Left lung (tissue), 10 donors: ENCODE data around the gene CBLL2. TPM values are rescaled to one million over a fixed set of nuclear protein-coding genes. Genes with fewer than 3 reads are reported as not detected.

ENCODE experiments used
- ATAC-seq: fragments of 200-7000 bp; cut with Tn5 transposase; one replicate; pipeline ENCODE4 v1.9.1; 2020; ENCODE audit warnings: moderate library complexity
- DNase-seq, 4 donors: peaks; one replicate each; pipeline ENCODE4 v3.0.0-alpha.2; 2013 to 2020
- H3K27ac ChIP-seq, 2 donors: fragments of 200-600 bp; sonication (generic) in 1 of 2; one replicate each; pipeline versions ENCODE4 v1.5.0 to v1.8.0; 2020 to 2021
- H3K27me3 ChIP-seq, 2 donors: fragments of 200-600 bp; sonication (generic) in 1 of 2; one replicate each; pipeline versions ENCODE4 v1.5.0 to v1.8.0; 2020 to 2021
- H3K36me3 ChIP-seq, 2 donors: fragments of 200-600 bp; sonication (generic) in 1 of 2; one replicate each; pipeline versions ENCODE4 v1.5.0 to v1.8.0; 2020 to 2021
- H3K4me1 ChIP-seq, 2 donors: fragments of 200-600 bp; one replicate each; pipeline ENCODE4 v1.8.0; 2021
- H3K4me3 ChIP-seq, 2 donors: fragments of 200-600 bp; sonication (generic) in 1 of 2; one replicate each; pipeline versions ENCODE4 v1.5.0 to v1.8.0; 2020 to 2021; ENCODE audit warnings: mild to moderate bottlenecking in 1 of 2
- H3K9me3 ChIP-seq, 2 donors: fragments of 200-600 bp; sonication (generic) in 1 of 2; one replicate each; pipeline versions ENCODE4 v1.5.0 to v1.8.0; 2020 to 2021
- intact Hi-C, 2 donors: fragments of 100-400 bp; cut with DNase I; formaldehyde crosslinking; loops; one replicate each; pipeline versions ENCODE4 v1.11.2 to v1.14.2; 2022
- polyA plus RNA-seq, 6 donors: library from polyadenylated mRNA; unstranded; fragments of 120-200 nt; gene quantifications; one replicate each; pipeline ENCODE4 v1.2.1, GENCODE V29; 2013; ENCODE audit not compliant: insufficient read length in 6 of 6
- total RNA-seq, 2 donors: library from RNA; stranded (reverse); fragmentation: NEBNext Ultra II Directional; extraction: Animal tissue kit (Norgen Biotek cat#: 25700); gene quantifications; one replicate each; pipeline ENCODE4 v1.2.1, GENCODE V29; 2021
- TF ChIP-seq, protein P1 (sequence below), 2 donors: fragments of 200-600 bp; sonication (generic) in 1 of 2; IDR thresholded peaks; one replicate each; pipeline versions ENCODE4 v1.5.0 to v1.8.0; 2021; ENCODE audit warnings: antibody characterized with exemption in 2 of 2
- donor health status: DM: no; HTN: yes; CAD: no.
- donor health status: DM: no; HTN: no; CAD: no.

CBLL2 gene
- total and polyA plus RNA-seq, 8 donors = not detected

DNA sequence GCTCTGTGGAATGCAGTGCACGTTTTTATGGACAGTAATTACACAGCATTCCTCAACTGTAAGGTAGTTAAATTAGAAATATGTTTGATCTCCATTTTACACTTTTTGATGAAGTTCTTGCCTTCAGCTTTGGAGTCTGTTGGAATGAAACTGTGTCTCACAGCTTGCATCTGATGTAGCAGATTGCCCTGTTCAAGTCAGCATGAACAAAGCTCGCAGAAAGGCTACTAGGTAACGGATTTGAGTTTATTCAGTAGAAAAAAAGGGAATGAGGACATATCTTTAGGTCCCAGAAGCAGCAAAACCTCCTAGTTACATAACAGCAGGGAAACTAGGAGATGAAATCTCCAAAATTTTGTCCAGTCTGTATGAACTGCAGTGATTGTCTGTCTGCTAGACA, 24.3 kb upstream of the CBLL2 start:
- ATAC-seq (no peak), DNase-seq (no peak)
- TF ChIP-seq, protein P1, sequence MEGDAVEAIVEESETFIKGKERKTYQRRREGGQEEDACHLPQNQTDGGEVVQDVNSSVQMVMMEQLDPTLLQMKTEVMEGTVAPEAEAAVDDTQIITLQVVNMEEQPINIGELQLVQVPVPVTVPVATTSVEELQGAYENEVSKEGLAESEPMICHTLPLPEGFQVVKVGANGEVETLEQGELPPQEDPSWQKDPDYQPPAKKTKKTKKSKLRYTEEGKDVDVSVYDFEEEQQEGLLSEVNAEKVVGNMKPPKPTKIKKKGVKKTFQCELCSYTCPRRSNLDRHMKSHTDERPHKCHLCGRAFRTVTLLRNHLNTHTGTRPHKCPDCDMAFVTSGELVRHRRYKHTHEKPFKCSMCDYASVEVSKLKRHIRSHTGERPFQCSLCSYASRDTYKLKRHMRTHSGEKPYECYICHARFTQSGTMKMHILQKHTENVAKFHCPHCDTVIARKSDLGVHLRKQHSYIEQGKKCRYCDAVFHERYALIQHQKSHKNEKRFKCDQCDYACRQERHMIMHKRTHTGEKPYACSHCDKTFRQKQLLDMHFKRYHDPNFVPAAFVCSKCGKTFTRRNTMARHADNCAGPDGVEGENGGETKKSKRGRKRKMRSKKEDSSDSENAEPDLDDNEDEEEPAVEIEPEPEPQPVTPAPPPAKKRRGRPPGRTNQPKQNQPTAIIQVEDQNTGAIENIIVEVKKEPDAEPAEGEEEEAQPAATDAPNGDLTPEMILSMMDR (IDR thresholded peaks at IDR 0.05) = no peak
- Histone ChIP-seq H3K27ac (no peak overlapping the region), H3K9me3 (no peaks in the 10 kb centered on the region), H3K4me3 (no peak overlapping the region), H3K4me1 (no peaks in the 10 kb centered on the region), H3K36me3 (no peaks in the 10 kb centered on the region), H3K27me3 (no peaks in the 10 kb centered on the region)
- intact Hi-C loops = no loop called here

DNA sequence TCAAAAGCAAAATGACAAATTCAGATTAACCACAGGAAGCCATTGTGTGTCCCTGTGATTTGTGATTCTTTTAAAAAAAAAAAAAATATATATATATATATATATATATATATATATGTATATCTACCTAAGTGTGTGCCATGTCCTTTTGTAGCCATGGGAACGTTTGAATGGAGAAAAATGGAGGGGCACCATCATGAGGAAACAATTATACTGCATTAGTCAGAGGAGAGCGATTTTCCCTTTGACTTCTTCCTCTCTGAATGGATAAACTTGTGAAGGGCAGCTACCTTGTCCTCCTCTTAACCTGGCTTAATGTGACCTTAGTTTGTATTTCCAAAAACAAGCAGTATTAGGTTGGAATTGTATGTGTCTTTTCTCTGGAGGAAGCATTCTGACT, 23.3 kb upstream of the CBLL2 start:
- ATAC-seq (no peak), DNase-seq (no peak)
- TF ChIP-seq, protein P1 (IDR thresholded peaks at IDR 0.05) = no peak
- no peaks in the 10 kb centered on the region for H3K4me1 ChIP-seq
- H3K36me3 ChIP-seq = no peaks in the 10 kb centered on the region
- no peak overlapping the region for H3K4me3 ChIP-seq
- H3K27ac ChIP-seq = no peak overlapping the region
- intact Hi-C loops = no loop called here
- H3K9me3 ChIP-seq = no peaks in the 10 kb centered on the region
- no peaks in the 10 kb centered on the region for H3K27me3 ChIP-seq

DNA sequence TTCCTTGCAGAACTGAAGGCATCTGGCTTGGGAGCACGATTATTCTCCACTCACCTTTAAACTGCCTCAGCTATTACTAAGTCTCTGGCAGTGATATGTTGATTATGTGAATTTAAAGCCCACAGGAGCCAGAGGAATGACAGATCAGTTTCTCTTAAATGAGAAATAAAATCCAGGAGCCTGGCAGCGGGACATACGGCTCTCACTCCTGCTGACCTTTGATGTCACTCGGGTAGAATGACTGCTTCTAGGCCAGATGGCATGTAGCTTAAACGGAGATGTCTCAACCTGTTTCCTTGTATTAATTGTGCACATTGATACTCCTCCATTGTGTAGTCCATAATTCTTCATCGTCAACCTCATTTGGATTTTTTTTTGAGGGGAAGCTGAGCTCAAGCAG, 4.0 kb upstream of the CBLL2 start:
- TF ChIP-seq, protein P1 (IDR thresholded peaks at IDR 0.05) = no peak
- DNase-seq (no peak), ATAC-seq (no peak)
- intact Hi-C loops = no loop called here
- Histone ChIP-seq H3K4me1 (no peaks in the 10 kb centered on the region), H3K4me3 (no peak overlapping the region), H3K27me3 (no peaks in the 10 kb centered on the region), H3K9me3 (no peaks in the 10 kb centered on the region), H3K36me3 (no peaks in the 10 kb centered on the region), H3K27ac (no peak overlapping the region)

DNA sequence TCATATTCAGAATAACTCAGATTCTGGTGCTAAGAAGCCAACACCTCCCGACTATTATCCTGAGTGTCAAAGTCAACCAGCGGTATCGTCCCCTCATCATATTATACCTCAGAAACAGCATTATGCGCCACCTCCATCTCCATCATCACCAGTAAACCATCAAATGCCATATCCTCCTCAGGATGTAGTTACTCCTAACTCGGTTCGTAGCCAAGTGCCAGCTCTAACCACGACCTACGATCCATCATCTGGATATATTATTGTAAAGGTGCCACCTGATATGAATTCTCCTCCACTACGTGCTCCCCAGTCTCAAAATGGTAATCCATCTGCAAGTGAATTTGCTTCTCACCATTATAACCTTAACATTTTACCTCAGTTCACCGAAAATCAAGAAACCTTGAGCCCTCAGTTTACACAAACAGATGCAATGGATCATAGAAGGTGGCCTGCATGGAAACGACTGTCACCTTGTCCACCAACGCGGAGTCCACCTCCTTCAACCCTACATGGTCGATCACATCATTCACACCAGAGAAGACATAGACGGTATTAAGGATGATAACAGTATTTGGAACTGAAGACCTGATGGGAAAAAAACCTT, 1.1 kb downstream of the CBLL2 start:
- intact Hi-C loops = no loop called here
- no peaks in the 10 kb centered on the region for H3K36me3 ChIP-seq
- no peak overlapping the region for H3K27ac ChIP-seq
- no peak for ATAC-seq
- no peaks in the 10 kb centered on the region for H3K27me3 ChIP-seq
- H3K4me3 ChIP-seq = no peak overlapping the region
- H3K9me3 ChIP-seq = no peaks in the 10 kb centered on the region
- TF ChIP-seq, protein P1 (IDR thresholded peaks at IDR 0.05) = no peak
- no peaks in the 10 kb centered on the region for H3K4me1 ChIP-seq
- DNase-seq = no peak

DNA sequence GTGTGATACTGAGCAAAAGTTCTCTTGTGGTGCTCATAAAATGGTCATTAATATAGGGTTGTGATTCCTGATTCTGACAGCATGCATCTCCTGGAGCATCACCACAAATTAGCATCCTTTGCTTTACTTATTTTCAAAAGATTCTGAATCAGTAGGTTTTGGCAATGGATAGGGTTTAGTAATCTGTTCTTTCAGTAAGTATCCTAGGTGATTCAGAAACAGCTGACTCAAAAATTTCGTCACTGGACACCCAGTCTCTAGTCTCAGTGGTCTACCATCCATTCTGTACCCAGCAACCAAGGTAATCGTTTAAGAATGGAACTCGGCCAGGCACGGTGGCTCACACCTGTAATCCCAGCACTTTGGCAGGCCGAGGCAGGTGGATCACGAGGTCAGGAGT, 4.1 kb downstream of the CBLL2 start:
- intact Hi-C loops = no loop called here
- TF ChIP-seq, protein P1 (IDR thresholded peaks at IDR 0.05) = no peak
- H3K9me3 ChIP-seq = no peaks in the 10 kb centered on the region
- no peaks in the 10 kb centered on the region for H3K4me1 ChIP-seq
- DNase-seq (no peak), ATAC-seq (no peak)
- no peaks in the 10 kb centered on the region for H3K27me3 ChIP-seq
- H3K4me3 ChIP-seq = no peak overlapping the region
- H3K36me3 ChIP-seq = no peaks in the 10 kb centered on the region
- no peak overlapping the region for H3K27ac ChIP-seq
